Vagina (tissue), 2 donors: ENCODE data around the gene SLC22A14.
"Not testable (repeated sequence)": the region's sequence is repeated elsewhere in the genome, so short reads cannot be mapped to it uniquely, and the experiment has no call there.

ENCODE experiments used
- CTCF ChIP-seq, 3 experiments: fragments of 450-650 bp in 2 of 3; fragments of 200-600 bp in 1 of 3; sonication (generic) in 1 of 3; IDR thresholded peaks; one replicate each; pipeline ENCODE4 v1.5.1; 2017 to 2019; ENCODE audit warnings: antibody characterized with exemption in 3 of 3, mild to moderate bottlenecking in 2 of 3, moderate library complexity in 2 of 3
- POLR2A ChIP-seq, 2 donors: fragments of 450-650 bp; IDR thresholded peaks; one replicate each; pipeline ENCODE4 v1.6.1; 2017; ENCODE audit warnings: antibody characterized with exemption in 2 of 2, mild to moderate bottlenecking in 2 of 2, moderate library complexity in 2 of 2
- POLR2AphosphoS5 ChIP-seq, 2 donors: sonication (generic); formaldehyde crosslinking; IDR thresholded peaks; one replicate each; pipeline ENCODE4 v1.9.0; 2017; ENCODE audit warnings: antibody characterized with exemption in 2 of 2, mild to moderate bottlenecking in 2 of 2, low read depth in 1 of 2; ENCODE audit not compliant: insufficient read depth in 1 of 2

- not testable (repeated sequence) for TF ChIP-seq CTCF (IDR thresholded peaks at IDR 0.05); POLR2AphosphoS5 (IDR thresholded peaks at IDR 0.05; ENCODE audit: insufficient read depth in 1 of 2, low read depth in 1 of 2); POLR2A (IDR thresholded peaks at IDR 0.05)
These were observed 39.3 kb upstream of the SLC22A14 start for GRCh38 chr3:38242812-38243211.
